Adrenal gland (tissue), 5 donors: ENCODE measurements around the gene CFAP92.

Experiments
- POLR2A ChIP-seq, 2 donors: fragments of 450-650 bp; IDR thresholded peaks; one replicate each; pipeline ENCODE4 v1.6.1; 2017; ENCODE audit warnings: antibody characterized with exemption in 2 of 2, mild to moderate bottlenecking in 2 of 2, moderate library complexity in 1 of 2
- TF ChIP-seq, protein P1 (sequence below), 6 experiments: fragments of 450-650 bp in 4 of 6; fragments of 200-600 bp in 2 of 6; sonication (generic) in 1 of 6; IDR thresholded peaks; 1 replicate in 5 of 6; 2 replicates in 1 of 6; pipeline versions ENCODE4 v1.5.1 to v1.8.0; 2016 to 2021; ENCODE audit warnings: antibody characterized with exemption in 6 of 6, mild to moderate bottlenecking in 2 of 6, moderate library complexity in 1 of 6
- donor health status: DM: no; HTN: no; CAD: no.

DNA sequence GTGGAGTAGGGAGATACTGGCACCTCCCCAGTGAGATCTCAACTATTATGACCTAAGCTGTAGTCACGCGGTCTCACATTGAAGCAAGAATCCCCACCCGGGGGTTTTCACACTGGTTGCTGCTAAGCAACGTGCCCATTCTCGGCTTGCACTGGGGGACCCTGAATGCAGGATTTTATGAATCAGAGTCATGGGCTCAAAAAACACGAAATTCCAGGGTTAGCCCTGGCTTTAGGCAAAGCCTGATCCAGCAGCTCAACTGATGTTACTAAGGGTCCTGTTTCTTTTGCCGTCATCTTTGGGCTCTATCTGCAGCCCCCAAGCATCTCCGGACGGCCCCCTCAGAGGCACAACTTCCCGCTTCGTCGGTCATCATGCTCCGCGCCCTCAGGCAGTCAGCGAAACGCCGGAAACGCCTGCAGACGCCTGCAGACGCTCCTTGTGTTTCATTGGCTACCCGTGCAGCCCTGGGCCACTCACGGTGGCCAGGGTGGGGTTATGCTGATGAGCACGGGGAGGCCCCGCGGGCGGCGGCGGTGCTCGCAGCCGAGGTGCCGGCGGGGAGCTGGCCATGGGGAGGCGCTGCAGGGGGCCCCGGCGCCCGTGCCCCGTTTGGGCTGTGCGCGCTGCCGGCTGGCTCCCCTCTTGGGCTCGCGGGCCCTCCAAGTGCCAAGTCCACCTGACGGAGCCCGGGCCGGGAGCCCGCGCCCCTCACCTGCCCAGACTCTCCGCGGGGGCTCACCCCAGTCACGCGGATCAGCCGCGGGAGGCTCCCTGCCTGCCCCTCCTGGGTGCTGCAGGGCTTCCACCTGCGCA, 33.1 kb upstream of the CFAP92 start:
- TF ChIP-seq, protein P1, sequence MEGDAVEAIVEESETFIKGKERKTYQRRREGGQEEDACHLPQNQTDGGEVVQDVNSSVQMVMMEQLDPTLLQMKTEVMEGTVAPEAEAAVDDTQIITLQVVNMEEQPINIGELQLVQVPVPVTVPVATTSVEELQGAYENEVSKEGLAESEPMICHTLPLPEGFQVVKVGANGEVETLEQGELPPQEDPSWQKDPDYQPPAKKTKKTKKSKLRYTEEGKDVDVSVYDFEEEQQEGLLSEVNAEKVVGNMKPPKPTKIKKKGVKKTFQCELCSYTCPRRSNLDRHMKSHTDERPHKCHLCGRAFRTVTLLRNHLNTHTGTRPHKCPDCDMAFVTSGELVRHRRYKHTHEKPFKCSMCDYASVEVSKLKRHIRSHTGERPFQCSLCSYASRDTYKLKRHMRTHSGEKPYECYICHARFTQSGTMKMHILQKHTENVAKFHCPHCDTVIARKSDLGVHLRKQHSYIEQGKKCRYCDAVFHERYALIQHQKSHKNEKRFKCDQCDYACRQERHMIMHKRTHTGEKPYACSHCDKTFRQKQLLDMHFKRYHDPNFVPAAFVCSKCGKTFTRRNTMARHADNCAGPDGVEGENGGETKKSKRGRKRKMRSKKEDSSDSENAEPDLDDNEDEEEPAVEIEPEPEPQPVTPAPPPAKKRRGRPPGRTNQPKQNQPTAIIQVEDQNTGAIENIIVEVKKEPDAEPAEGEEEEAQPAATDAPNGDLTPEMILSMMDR (IDR thresholded peaks at IDR 0.05), result peak in 4 of 6 experiments; percentile 26 to 75 (median 66)
- TF ChIP-seq POLR2A (IDR thresholded peaks at IDR 0.05), result peak in 1 of 2 donors; percentile 38
